Stimulated activated CD4-positive, alpha-beta T cell treated with anti-CD3 and anti-CD28 coated beads, Interleukin-15, amount 100 ng/mL, for 48 hours (primary cell): ENCODE measurements around the gene AUNIP.

Source experiments
- DNase-seq, 2 donors: peaks; one replicate each; pipeline ENCODE4 v3.0.0-alpha.2; 2020; ENCODE audit warnings: low read depth in 2 of 2

AUNIP gene

GRCh38 chr1:25809929-25810328, 49.3 kb downstream of the AUNIP start:
- DNase-seq, result no peak

- DNase-seq, result no peak
These were observed 49.9 kb downstream of the AUNIP start for GRCh38 chr1:25809283-25809926.

- no peak for DNase-seq
These were observed 50.6 kb downstream of the AUNIP start for GRCh38 chr1:25808481-25809244.

GRCh38 chr1:25807480-25808390, 51.5 kb downstream of the AUNIP start:
- no peak for DNase-seq

GRCh38 chr1:25806418-25806817, 52.8 kb downstream of the AUNIP start:
- no peak for DNase-seq

GRCh38 chr1:25805863-25806225, 53.4 kb downstream of the AUNIP start:
- no peak for DNase-seq

GRCh38 chr1:25804964-25805862, 54.0 kb downstream of the AUNIP start:
- DNase-seq, result no peak

- DNase-seq, result peak in 1 of 2 donors; percentile 36
These were observed 54.9 kb downstream of the AUNIP start for GRCh38 chr1:25804244-25804963.

- no peak for DNase-seq
These were observed 55.9 kb downstream of the AUNIP start for GRCh38 chr1:25803368-25803767.

- no peak for DNase-seq
These were observed 56.3 kb downstream of the AUNIP start for GRCh38 chr1:25802915-25803314.

- DNase-seq, result no peak
These were observed 58.4 kb downstream of the AUNIP start for GRCh38 chr1:25800703-25801377.

GRCh38 chr1:25799935-25800702, 59.1 kb downstream of the AUNIP start, which contains the start of gene SELENON:
Gene SELENON (plus strand): TSS chr1:25800193. CDS start chr1:25800231, 38 bp downstream.
- DNase-seq, result no peak

GRCh38 chr1:25799352-25799934, 59.8 kb downstream of the AUNIP start:
- DNase-seq, result no peak

- DNase-seq, result no peak
These were observed 60.4 kb downstream of the AUNIP start for GRCh38 chr1:25798666-25799351.

GRCh38 chr1:25797939-25798338, 61.3 kb downstream of the AUNIP start:
- peak in 1 of 2 donors; percentile 21 for DNase-seq

GRCh38 chr1:25796811-25797458, 62.3 kb downstream of the AUNIP start:
- DNase-seq, result peak; percentile 69 to 79

- peak; percentile 27 to 44 for DNase-seq
These were observed 63.1 kb downstream of the AUNIP start for GRCh38 chr1:25795946-25796810.
